ENCODE results near the gene TSLP.
A peak's percentile ranks its signal among the peaks of the same experiment; 100 is the strongest.

TSLP gene

GRCh38 chr5:111092062-111092853 is 20.7 kb downstream of the TSLP start, which contains the start of gene WDR36:
TSS of gene WDR36 (plus strand) at chr5:111092348. CDS start at chr5:111092457, 109 bp downstream.
- peak; percentile 95 for DNase-seq
- in situ Hi-C loops (cut with MboI; ENCODE audit: low pct_unique_long_range_greater_than_20kb, low sequenced_read_pairs), result no loop called here

DNA sequence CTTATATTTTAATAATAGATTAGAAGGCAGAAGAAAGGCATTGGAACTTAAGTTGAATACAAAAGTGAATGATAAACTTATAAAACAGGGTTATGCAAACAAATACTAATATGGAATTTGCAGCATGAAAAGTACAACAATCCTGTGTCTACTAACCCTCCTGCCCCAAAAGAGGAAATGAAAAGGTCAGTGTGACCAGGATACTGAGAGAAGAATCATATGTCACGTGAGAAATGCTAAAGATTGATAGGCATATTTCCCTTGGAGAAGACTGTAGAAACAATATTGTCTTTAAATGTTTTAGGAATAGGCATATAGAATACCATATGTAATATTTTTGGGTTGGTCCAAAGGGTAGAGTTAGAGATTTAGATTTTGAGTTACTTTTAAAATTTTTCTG is 24.5 kb downstream of the TSLP start:
- DNase-seq, result no peak
- in situ Hi-C loops (cut with MboI; ENCODE audit: low pct_unique_long_range_greater_than_20kb, low sequenced_read_pairs), result no loop called here

GRCh38 chr5:111099058-111099778 is 27.7 kb downstream of the TSLP start:
- in situ Hi-C loops (cut with MboI; ENCODE audit: low pct_unique_long_range_greater_than_20kb, low sequenced_read_pairs), result no loop called here
- DNase-seq, result no peak

DNA sequence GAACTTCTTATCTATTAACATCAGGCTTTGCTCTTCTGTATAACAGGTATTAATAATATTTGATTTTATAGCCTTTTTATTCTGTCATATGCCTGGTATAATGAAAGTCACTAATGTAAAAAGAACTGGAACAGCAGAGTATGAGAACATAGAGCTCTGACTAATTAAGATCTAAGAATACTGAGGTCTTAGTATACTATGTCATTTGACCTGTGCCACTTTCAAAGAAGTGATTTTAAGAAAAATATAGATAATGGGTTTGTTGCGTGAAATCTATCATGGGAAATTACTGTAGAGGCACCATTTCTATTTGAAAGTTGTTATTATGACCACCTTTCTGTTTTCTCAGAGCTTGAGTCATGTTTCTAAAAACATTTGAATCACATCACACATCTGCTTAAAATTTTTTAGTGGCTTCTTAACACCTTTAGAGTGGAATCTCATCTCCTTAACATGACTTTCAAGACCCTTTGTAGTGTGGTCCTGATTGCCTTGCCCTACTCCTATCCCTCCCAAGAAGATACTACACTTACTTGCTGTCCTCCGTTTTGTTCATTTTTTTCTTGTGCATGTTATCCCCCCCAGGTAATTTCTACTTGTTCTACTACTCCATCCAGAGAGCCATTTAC is 34.9 kb downstream of the TSLP start:
- DNase-seq, result no peak

DNA sequence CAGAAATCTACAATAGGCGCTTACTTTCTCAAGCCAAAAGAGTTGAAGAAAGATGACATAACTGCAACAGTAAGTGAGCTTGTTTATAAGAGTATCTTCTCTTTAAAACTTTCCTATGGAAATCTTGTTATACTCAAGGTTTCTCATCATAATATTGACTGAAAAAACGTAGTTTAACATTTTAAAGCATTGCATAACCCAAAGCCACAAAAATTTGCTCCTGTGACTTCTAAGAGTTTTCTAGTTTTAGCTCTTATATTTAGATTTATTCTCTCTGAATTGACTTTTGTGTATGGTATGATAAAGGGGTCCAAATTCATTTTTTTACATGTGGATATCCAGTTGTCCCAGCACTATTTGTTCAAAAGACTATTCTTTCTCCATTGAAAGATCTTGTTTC is 35.9 kb downstream of the TSLP start:
- in situ Hi-C loops (cut with MboI; ENCODE audit: low pct_unique_long_range_greater_than_20kb, low sequenced_read_pairs), result no loop called here
- no peak for DNase-seq

More for the DNA sequence above, 34.9 kb downstream of the TSLP start:
- in situ Hi-C loops (cut with MboI; ENCODE audit: low pct_unique_long_range_greater_than_20kb, low sequenced_read_pairs), result no loop called here

GRCh38 chr5:111111956-111112355 is 40.4 kb downstream of the TSLP start:
- no peak for DNase-seq
- in situ Hi-C loops (cut with MboI; ENCODE audit: low pct_unique_long_range_greater_than_20kb, low sequenced_read_pairs), result no loop called here

DNA sequence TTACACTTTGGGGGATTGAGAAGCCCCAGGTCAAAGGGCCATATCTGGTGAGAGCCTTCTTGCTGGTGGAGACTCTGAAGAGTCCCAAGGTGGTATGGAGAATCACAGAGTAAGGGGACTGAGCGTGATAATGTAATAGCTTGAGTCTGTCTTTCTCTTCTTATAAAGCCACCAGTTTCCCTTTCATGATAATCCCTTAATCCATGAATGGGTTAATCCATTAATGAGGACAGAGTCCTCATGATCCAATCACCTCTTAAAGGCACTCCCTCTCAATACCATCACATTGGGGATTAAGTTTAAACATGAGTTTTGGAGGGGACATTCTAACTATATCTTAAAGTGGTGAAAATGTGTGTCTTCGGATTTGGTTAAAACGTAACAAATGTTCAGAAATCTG is 42.2 kb downstream of the TSLP start:
- in situ Hi-C loops (cut with MboI; ENCODE audit: low pct_unique_long_range_greater_than_20kb, low sequenced_read_pairs), result no loop called here
- no peak for DNase-seq

DNA sequence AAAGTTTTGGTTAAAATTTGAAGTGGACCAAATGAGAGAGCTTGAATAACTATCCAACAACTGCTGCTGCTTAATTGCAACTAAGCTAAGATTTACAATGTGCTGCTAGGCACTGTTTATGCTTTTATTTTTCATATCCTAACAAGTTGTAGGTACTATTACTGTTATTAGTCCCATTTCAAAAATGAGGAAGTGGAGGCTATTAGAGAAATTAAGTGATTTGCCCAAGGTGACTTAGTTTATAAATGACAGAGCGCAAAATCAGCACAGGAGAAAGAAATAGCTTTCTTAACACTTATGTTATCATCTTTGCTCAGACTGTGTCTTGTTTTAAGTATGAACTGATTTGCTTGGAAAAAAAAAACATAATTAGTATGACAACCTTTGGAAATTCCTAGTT is 43.7 kb downstream of the TSLP start:
- DNase-seq, result no peak
- in situ Hi-C loops (cut with MboI; ENCODE audit: low pct_unique_long_range_greater_than_20kb, low sequenced_read_pairs), result no loop called here

GRCh38 chr5:111116550-111116949 is 45.0 kb downstream of the TSLP start:
- in situ Hi-C loops (cut with MboI; ENCODE audit: low pct_unique_long_range_greater_than_20kb, low sequenced_read_pairs), result no loop called here
- peak; percentile 65 for DNase-seq

DNA sequence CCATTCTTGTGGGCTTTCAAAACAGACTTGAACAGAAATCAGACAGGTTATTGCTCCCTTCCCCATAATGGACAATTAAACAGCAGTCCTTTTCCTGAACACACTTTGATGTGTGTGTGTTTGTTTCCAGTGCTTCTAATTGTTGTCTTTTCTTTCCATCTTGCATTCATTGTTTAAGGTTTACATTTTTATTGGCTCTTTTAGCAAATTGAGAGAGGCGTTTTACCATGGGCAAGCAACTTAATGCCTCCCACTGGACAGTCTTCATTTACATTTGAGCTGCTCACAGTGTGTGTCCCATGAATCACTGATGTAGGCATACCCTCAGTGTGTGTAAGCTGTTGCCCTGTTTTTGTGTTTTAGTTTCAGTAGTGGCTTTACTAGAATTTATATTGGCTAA is 45.6 kb downstream of the TSLP start:
- no peak for DNase-seq
- in situ Hi-C loops (cut with MboI; ENCODE audit: low pct_unique_long_range_greater_than_20kb, low sequenced_read_pairs), result no loop called here

GRCh38 chr5:111119221-111119620 is 47.7 kb downstream of the TSLP start:
- DNase-seq, result no peak
- in situ Hi-C loops (cut with MboI; ENCODE audit: low pct_unique_long_range_greater_than_20kb, low sequenced_read_pairs), result no loop called here

DNA sequence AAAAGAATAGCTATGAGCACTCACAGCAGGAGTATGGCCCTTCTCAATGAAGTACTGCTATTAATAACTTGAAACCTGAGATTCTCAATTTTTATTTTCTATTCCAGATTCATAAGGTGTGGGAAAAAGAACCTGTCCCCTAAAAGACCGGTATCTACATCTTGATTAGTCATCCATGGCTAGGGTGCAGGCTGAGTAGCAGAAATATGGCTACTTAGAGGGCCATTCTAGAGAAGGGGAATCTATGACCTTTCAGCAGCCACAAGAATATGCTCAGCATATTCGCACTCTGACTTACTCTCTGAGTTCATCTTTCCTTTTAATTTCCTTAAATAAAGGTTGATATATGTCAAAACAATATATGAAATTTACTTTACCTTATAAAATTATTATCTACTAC is 48.3 kb downstream of the TSLP start:
- DNase-seq, result no peak
- in situ Hi-C loops (cut with MboI; ENCODE audit: low pct_unique_long_range_greater_than_20kb, low sequenced_read_pairs), result no loop called here

- in situ Hi-C loops (cut with MboI; ENCODE audit: low pct_unique_long_range_greater_than_20kb, low sequenced_read_pairs), result no loop called here
These were observed 49.4 kb downstream of the TSLP start for GRCh38 chr5:111120911-111121310.

GRCh38 chr5:111121926-111122325 is 50.4 kb downstream of the TSLP start:
- DNase-seq, result no peak
- in situ Hi-C loops (cut with MboI; ENCODE audit: low pct_unique_long_range_greater_than_20kb, low sequenced_read_pairs), result no loop called here

More at GRCh38 chr5:111120911-111121310, 49.4 kb downstream of the TSLP start:
- no peak for DNase-seq

DNA sequence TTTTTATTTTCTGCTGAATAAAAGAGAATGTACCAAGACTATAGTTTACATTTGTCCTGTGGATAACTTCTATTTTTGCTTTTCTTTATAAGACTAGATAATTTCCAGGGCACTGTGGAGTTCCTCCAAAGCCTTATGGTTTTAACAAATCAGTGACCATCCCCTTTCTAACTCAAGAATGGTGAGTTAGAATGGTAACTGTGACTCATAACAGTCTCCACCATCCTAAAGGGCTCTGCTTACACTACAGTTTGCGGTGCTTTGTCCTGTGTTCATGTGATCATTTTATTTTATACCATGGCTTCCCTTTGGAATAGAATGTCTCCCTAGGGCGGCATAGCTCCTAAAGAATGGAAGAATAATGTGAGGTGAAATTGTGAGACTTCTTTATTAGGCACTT is 50.9 kb downstream of the TSLP start:
- in situ Hi-C loops (cut with MboI; ENCODE audit: low pct_unique_long_range_greater_than_20kb, low sequenced_read_pairs), result no loop called here
- no peak for DNase-seq

DNA sequence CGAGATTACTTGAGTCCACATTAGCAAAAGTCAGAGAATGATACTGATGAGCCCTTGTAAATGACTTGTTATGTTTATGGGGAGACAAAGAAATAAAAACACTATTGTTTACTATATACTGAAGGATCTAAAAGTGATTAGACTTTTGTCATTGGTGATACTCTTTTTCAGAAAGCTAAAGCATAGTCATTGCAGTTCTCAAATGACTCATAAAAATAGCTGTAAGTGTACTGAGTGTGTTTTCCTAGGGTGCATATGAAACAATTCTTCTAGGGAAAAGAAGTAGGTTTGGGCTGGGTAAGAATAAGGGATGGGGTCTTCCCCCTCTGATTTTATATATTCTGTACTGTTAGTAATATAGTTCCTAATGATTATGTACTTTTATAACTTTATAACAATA is 53.3 kb downstream of the TSLP start:
- no peak for DNase-seq
- in situ Hi-C loops (cut with MboI; ENCODE audit: low pct_unique_long_range_greater_than_20kb, low sequenced_read_pairs), result no loop called here

- DNase-seq, result no peak
- in situ Hi-C loops (cut with MboI; ENCODE audit: low pct_unique_long_range_greater_than_20kb, low sequenced_read_pairs), result no loop called here
These were observed 55.4 kb downstream of the TSLP start for GRCh38 chr5:111126896-111127295.
